Measurements from ENCODE around the gene GALNTL6. TPM values are rescaled to one million over a fixed set of nuclear protein-coding genes. Genes with fewer than 3 reads are reported as not detected.

The GALNTL6 gene
- total and polyA plus RNA-seq, 2 of the 4 experiments (the other 2 are of a cell fraction): under 0.01 TPM; not detected in 1

DNA sequence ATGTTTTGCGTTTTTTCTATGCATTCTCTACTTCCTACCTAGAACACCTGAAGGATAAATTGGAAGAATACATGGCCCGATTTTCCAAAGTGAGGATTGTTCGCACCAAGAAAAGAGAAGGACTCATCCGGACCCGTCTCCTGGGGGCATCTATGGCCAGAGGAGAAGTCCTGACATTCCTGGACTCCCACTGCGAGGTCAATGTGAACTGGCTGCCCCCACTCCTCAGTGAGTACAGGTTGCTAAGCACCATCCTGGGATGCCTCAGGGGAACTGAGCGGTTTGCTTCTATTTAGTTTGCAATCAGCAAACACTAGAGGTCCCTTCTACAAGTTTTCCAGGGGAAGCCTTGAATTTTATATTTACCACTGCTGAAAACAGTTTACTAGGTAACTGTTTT, 996.1 kb downstream of the GALNTL6 start:
- no peaks in the 10 kb centered on the region for H3K9me1 ChIP-seq (ENCODE audit: insufficient read depth, low read length)
- CTCF ChIA-PET: interaction anchor here (0.6 kb wide), 1 partner anchor 84 kb away, joined by 3 read pairs; no protein-coding TSS in a partner anchor
- no peaks in the 10 kb centered on the region for H4K20me1 ChIP-seq (ENCODE audit: insufficient read depth, low read length)
- no peak overlapping the region for H3K56ac ChIP-seq (ENCODE audit: extremely low read depth, insufficient read depth, low read length)
- dilution Hi-C loops (cut with HindIII; ENCODE audit: low sequenced_read_pairs, unreplicated experiment): no loop called here
- no peaks in the 10 kb centered on the region for H3K36me3 ChIP-seq (ENCODE audit: control insufficient read depth, insufficient read depth, low read length)
- no peaks in the 10 kb centered on the region for H3K27me3 ChIP-seq (ENCODE audit: control insufficient read depth, insufficient read depth, low read length)
- in situ Hi-C loops (cut with MboI; ENCODE audit: low sequenced_read_pairs): no loop called here
- whole genome bisulfite sequencing, 2 experiments (ENCODE audit: extremely low coverage in 2 of 2, insufficient read length in 1 of 2): 40% methylated on average over 1 of the region's 7 CpGs; no CpG with 5 or more reads in 1 of the 2 experiments
- H3K27ac ChIP-seq (ENCODE audit: insufficient read depth, low read length): no peak overlapping the region
- no peak overlapping the region for H2AK5ac ChIP-seq (ENCODE audit: low read depth, low read length)
- H3K9ac ChIP-seq (ENCODE audit: low read depth, low read length): no peak overlapping the region
- H3K79me1 ChIP-seq (ENCODE audit: low read depth in 1 of 2, low read length in 2 of 2): no peaks in the 10 kb centered on the region
- H4K91ac ChIP-seq (ENCODE audit: insufficient read depth, low read depth, low read length): no peak overlapping the region
- no peak overlapping the region for H4K5ac ChIP-seq (ENCODE audit: low read depth, low read length)
- no peak overlapping the region for H2AFZ ChIP-seq (replicated peaks; ENCODE audit: low read length, poor library complexity)
- no peak for TF ChIP-seq SMC3 (IDR thresholded peaks at IDR 0.05; ENCODE audit: low read depth, low read length)
- no peak for TF ChIP-seq MXI1 (IDR thresholded peaks at IDR 0.05; ENCODE audit: borderline replicate concordance, low read depth, low read length)
- TF ChIP-seq, protein P1, sequence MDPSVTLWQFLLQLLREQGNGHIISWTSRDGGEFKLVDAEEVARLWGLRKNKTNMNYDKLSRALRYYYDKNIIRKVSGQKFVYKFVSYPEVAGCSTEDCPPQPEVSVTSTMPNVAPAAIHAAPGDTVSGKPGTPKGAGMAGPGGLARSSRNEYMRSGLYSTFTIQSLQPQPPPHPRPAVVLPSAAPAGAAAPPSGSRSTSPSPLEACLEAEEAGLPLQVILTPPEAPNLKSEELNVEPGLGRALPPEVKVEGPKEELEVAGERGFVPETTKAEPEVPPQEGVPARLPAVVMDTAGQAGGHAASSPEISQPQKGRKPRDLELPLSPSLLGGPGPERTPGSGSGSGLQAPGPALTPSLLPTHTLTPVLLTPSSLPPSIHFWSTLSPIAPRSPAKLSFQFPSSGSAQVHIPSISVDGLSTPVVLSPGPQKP (IDR thresholded peaks at IDR 0.05; ENCODE audit: borderline replicate concordance, low read depth, low read length): no peak
- no peak for TF ChIP-seq RAD21 (IDR thresholded peaks at IDR 0.05; ENCODE audit: low read length)
- TF ChIP-seq RFX5 (IDR thresholded peaks at IDR 0.05; ENCODE audit: low read depth, low read length): no peak
- no peak for TF ChIP-seq POLR2A (IDR thresholded peaks at IDR 0.05; ENCODE audit: low read depth, low read length)
- TF ChIP-seq CEBPB (IDR thresholded peaks at IDR 0.05; ENCODE audit: low read depth, low read length): no peak
- TF ChIP-seq CHD1 (IDR thresholded peaks at IDR 0.05; ENCODE audit: low read depth, low read length): no peak
- TF ChIP-seq, protein P2, sequence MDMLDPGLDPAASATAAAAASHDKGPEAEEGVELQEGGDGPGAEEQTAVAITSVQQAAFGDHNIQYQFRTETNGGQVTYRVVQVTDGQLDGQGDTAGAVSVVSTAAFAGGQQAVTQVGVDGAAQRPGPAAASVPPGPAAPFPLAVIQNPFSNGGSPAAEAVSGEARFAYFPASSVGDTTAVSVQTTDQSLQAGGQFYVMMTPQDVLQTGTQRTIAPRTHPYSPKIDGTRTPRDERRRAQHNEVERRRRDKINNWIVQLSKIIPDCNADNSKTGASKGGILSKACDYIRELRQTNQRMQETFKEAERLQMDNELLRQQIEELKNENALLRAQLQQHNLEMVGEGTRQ (IDR thresholded peaks at IDR 0.05; ENCODE audit: low read depth, low read length): no peak
- TF ChIP-seq NFE2L2 (IDR thresholded peaks at IDR 0.05; ENCODE audit: low read depth, low read length): no peak
- no peak for TF ChIP-seq MAFK (IDR thresholded peaks at IDR 0.05; ENCODE audit: low read depth, low read length)
- no peak for TF ChIP-seq RCOR1 (IDR thresholded peaks at IDR 0.05; ENCODE audit: insufficient replicate concordance, low read length)
- TF ChIP-seq, protein P3, sequence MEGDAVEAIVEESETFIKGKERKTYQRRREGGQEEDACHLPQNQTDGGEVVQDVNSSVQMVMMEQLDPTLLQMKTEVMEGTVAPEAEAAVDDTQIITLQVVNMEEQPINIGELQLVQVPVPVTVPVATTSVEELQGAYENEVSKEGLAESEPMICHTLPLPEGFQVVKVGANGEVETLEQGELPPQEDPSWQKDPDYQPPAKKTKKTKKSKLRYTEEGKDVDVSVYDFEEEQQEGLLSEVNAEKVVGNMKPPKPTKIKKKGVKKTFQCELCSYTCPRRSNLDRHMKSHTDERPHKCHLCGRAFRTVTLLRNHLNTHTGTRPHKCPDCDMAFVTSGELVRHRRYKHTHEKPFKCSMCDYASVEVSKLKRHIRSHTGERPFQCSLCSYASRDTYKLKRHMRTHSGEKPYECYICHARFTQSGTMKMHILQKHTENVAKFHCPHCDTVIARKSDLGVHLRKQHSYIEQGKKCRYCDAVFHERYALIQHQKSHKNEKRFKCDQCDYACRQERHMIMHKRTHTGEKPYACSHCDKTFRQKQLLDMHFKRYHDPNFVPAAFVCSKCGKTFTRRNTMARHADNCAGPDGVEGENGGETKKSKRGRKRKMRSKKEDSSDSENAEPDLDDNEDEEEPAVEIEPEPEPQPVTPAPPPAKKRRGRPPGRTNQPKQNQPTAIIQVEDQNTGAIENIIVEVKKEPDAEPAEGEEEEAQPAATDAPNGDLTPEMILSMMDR (conservative IDR thresholded peaks at IDR 0.05; ENCODE audit: low read depth, low read length): no peak
- no peak for TF ChIP-seq FOS (IDR thresholded peaks at IDR 0.05; ENCODE audit: low read depth, low read length)
- TF ChIP-seq BHLHE40 (IDR thresholded peaks at IDR 0.05; ENCODE audit: low read depth, low read length): no peak
- no peak for TF ChIP-seq MAZ (IDR thresholded peaks at IDR 0.05; ENCODE audit: borderline replicate concordance, low read depth, low read length)
- intact Hi-C loops (cut with micrococcal nuclease): no loop called here
- no peak overlapping the region for H3K4me2 ChIP-seq (ENCODE audit: low read depth, low read length)
- no peak overlapping the region for H3K14ac ChIP-seq (replicated peaks; ENCODE audit: low read depth, low read length)
- H3K18ac ChIP-seq (ENCODE audit: low read depth, low read length): no peak overlapping the region
- no peak overlapping the region for H2BK5ac ChIP-seq (ENCODE audit: low read depth, low read length, poor library complexity, severe bottlenecking)
- no peak overlapping the region for H2BK120ac ChIP-seq (ENCODE audit: low read depth, low read length)
- no peak for DNase-seq
- H2BK15ac ChIP-seq (ENCODE audit: low read depth, low read length): no peak overlapping the region
- no peak overlapping the region for H4K8ac ChIP-seq (ENCODE audit: low read depth in 2 of 2, low read length in 2 of 2)
- BruUV-seq (replicated peaks): no TSS peak
- no peak for ATAC-seq (ENCODE audit: low read depth)
- H3K23ac ChIP-seq (ENCODE audit: low read depth, low read length): no peak overlapping the region
- POLR2A ChIA-PET (ENCODE audit: unreplicated experiment): no interaction called here
- H2AK9ac ChIP-seq (replicated peaks; ENCODE audit: low read depth, low read length, poor library complexity): no peak overlapping the region
- no peak overlapping the region for H3K4ac ChIP-seq (ENCODE audit: low read depth, low read length)
- no peak overlapping the region for H3K4me3 ChIP-seq (ENCODE audit: insufficient read depth, low read depth, low read length)
- H3K9me3 ChIP-seq (ENCODE audit: control insufficient read depth, insufficient read depth, low read length): no peaks in the 10 kb centered on the region
- H3K4me1 ChIP-seq (ENCODE audit: control insufficient read depth, insufficient read depth, low read length): 0 out of 2 replicates have a peak, but pooled peaks cover 3% of the 10 kb centered on the region
- no peak overlapping the region for H2BK20ac ChIP-seq (ENCODE audit: low read depth, low read length)
